Thyroid gland (tissue), 4 donors: Measurements from ENCODE around the gene PEX10. TPM values are rescaled to one million over a fixed set of nuclear protein-coding genes. Genes with fewer than 3 reads are reported as not detected.
"Not testable (repeated sequence)": the region's sequence is repeated elsewhere in the genome, so short reads cannot be mapped to it uniquely, and the experiment has no call there.

Experiments
- DNase-seq, 2 donors: peaks; one replicate each; pipeline ENCODE4 v3.0.0-alpha.2; 2019
- H3K27ac ChIP-seq, 3 donors: fragments of 200-600 bp; sonication (generic); 1 replicate in 2 of 3; 2 replicates in 1 of 3; pipeline ENCODE4 v1.5.1; 2016 to 2019; ENCODE audit warnings: mild to moderate bottlenecking in 1 of 3, moderate library complexity in 1 of 3
- H3K27me3 ChIP-seq: fragments of 200-600 bp; sonication (generic); one replicate; pipeline ENCODE4 v1.5.1; 2019
- H3K36me3 ChIP-seq, 2 donors: fragments of 200-600 bp; sonication (generic); one replicate each; pipeline ENCODE4 v1.5.1; 2016 to 2019
- H3K4me1 ChIP-seq, 2 donors: fragments of 200-600 bp; sonication (generic); one replicate each; pipeline ENCODE4 v1.5.1; 2017 to 2019
- H3K4me3 ChIP-seq, 3 donors: fragments of 200-600 bp; sonication (generic); replicated peaks in 1 of 3; 1 replicate in 2 of 3; 2 replicates in 1 of 3; pipeline ENCODE4 v1.5.1; 2016; ENCODE audit warnings: mild to moderate bottlenecking in 1 of 3
- H3K9me3 ChIP-seq: fragments of 200-600 bp; sonication (generic); one replicate; pipeline ENCODE4 v1.5.1; 2017
- POLR2A ChIP-seq, 2 donors: fragments of 450-650 bp; IDR thresholded peaks; one replicate each; pipeline ENCODE4 v1.6.1; 2017; ENCODE audit warnings: antibody characterized with exemption in 2 of 2, mild to moderate bottlenecking in 2 of 2, moderate library complexity in 1 of 2
- WGBS, 2 donors: methylation state at CpG; one replicate each; pipeline ENCODE4 v1.1.5; 2017; 5-methylcytosine and 5-hydroxymethylcytosine counted together
- intact Hi-C: fragments of 100-400 bp; cut with DNase I; formaldehyde crosslinking; loops from one replicate; pipeline ENCODE4 v1.15.1; 2023
- total RNA-seq, 4 donors: library from RNA; depleted of rRNA; stranded (reverse); fragments of >200 nt; gene quantifications; one replicate each; pipeline ENCODE4 v1.2.3, GENCODE V29; 2016
- TF ChIP-seq, protein P1 (sequence below), 6 experiments: fragments of 200-600 bp in 3 of 6; fragments of 450-650 bp in 3 of 6; sonication (generic) in 3 of 6; IDR thresholded peaks; one replicate each; pipeline ENCODE4 v1.5.1; 2016 to 2019; ENCODE audit warnings: antibody characterized with exemption in 6 of 6, mild to moderate bottlenecking in 2 of 6, inconsistent platforms in 1 of 6, moderate library complexity in 1 of 6

PEX10 gene
- total RNA-seq = 10 to 100 TPM; 25.0 to 35.2 (median 33.5) TPM

DNA sequence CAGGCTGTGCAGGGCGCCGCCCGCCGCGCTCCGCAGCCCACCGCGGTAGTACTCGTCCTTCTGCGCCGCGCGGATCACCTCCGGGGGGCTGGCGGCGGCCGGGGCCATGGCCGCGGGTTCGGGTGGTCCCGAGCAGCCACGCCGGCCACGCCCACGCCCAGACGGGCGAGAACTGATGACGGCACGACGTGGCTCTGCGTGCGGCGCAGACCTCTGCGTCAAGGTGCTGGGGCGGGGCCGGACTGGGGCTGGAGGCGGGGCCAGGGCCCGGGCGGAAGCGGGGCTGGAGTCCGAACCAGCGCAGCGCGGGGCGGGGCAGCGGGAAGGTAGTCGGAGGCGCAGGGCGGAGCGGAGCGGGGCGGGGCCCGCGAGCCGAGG, at the start of gene PEX10:
Gene PEX10 (minus strand): TSS at position 170 of the 378 bp plus-strand sequence. CDS start 62 bp downstream, at position 108.
- intact Hi-C loops = no loop called here
- peak within 1 kb of the TSS; percentile 16 to 85 (median 64) for H3K4me3 ChIP-seq
- DNase-seq = peak; percentile 98
- TF ChIP-seq POLR2A (IDR thresholded peaks at IDR 0.05) = peak in 1 of 2 donors; percentile 58
- TF ChIP-seq, protein P1, sequence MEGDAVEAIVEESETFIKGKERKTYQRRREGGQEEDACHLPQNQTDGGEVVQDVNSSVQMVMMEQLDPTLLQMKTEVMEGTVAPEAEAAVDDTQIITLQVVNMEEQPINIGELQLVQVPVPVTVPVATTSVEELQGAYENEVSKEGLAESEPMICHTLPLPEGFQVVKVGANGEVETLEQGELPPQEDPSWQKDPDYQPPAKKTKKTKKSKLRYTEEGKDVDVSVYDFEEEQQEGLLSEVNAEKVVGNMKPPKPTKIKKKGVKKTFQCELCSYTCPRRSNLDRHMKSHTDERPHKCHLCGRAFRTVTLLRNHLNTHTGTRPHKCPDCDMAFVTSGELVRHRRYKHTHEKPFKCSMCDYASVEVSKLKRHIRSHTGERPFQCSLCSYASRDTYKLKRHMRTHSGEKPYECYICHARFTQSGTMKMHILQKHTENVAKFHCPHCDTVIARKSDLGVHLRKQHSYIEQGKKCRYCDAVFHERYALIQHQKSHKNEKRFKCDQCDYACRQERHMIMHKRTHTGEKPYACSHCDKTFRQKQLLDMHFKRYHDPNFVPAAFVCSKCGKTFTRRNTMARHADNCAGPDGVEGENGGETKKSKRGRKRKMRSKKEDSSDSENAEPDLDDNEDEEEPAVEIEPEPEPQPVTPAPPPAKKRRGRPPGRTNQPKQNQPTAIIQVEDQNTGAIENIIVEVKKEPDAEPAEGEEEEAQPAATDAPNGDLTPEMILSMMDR (IDR thresholded peaks at IDR 0.05) = peak in 1 of 6 experiments; percentile 22
- peaks cover 18 to 34% of the 10 kb centered on the region in 2 donors for H3K4me1 ChIP-seq
- peaks cover under 1 to 4% of the 10 kb centered on the region in 2 donors for H3K36me3 ChIP-seq
- H3K9me3 ChIP-seq = no peaks in the 10 kb centered on the region
- 2% methylated on average over 30 of the region's 55 CpGs; no CpG with 5 or more reads in 1 of the 2 donors for WGBS, 2 donors
- H3K27ac ChIP-seq = peak within 1 kb of the TSS; percentile 33 to 67 (median 57)
- H3K27me3 ChIP-seq = no peaks in the 10 kb centered on the region

DNA sequence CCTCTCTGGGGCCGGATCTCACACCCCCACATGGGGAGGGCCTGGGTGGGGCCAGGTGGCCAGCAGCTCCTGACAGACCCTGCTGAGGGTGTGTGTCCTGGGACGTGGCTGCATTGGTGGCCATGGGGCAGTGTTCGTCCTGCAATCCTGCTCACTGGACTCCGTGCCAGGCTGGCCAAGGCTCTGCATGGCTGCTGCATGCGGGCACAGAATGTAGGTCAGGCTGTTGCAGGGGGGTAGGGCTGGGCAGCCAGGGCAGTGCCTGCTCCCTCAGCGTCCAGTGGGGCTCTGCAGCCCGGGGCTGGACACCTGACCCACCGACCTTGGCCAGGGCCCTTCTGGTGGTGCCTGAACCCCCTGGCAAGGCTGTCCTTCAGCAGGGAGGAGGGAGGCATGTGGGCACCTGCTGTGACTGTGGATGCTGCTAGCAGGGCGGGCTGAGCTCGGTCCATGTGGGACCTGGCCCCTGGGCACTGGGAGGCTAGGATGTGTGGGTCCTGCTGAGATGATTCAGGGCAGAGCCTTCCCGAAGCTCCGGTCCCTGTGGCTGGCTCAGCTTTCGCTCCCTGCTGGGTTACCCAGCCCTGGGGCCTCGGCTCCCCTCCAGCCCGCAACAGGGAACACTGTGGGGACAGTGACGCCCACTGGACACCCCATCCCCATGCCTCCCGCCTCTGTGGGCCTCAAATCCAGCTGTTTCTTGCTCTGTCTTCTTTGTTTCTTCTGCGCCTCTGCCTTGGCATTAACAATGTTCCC, 48.8 kb upstream of the PEX10 start:
- H3K36me3 ChIP-seq = no peaks in the 10 kb centered on the region
- no peak for DNase-seq
- TF ChIP-seq POLR2A (IDR thresholded peaks at IDR 0.05) = no peak
- TF ChIP-seq, protein P1 (IDR thresholded peaks at IDR 0.05) = no peak
- H3K27me3 ChIP-seq = no peaks in the 10 kb centered on the region
- intact Hi-C loops = no loop called here
- H3K4me1 ChIP-seq = peaks cover 6 to 10% of the 10 kb centered on the region in 2 donors
- H3K9me3 ChIP-seq = no peaks in the 10 kb centered on the region
- no peak overlapping the region for H3K4me3 ChIP-seq
- no peak overlapping the region for H3K27ac ChIP-seq
- WGBS, 2 donors = 77 to 80% methylated on average over 7 to 11 of the region's 18 CpGs

DNA sequence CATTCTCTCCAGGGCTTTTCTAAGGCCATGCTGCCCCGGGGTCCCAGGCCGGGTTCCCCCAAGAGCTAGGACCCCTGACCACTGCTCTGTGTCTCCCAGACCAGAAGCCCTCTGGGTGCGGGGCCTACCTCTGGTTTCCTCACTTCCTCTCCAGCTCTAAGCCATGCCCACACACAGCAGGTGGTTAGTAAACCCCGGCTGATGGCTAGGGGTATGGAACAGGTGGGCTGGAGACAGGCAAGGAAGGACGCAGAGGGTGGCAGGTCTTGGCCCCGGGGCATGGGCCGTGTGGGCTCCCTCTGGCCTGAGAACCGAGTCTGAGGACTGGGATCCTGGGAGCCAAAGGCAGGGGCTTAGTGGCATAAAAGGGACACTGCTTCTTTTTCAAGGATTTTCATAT, 47.8 kb upstream of the PEX10 start:
- no peaks in the 10 kb centered on the region for H3K9me3 ChIP-seq
- H3K4me3 ChIP-seq = no peak overlapping the region
- H3K27ac ChIP-seq = no peak overlapping the region
- no peaks in the 10 kb centered on the region for H3K36me3 ChIP-seq
- 71 to 72% methylated on average over 6 to 8 of the region's 8 CpGs for WGBS, 2 donors
- no peaks in the 10 kb centered on the region for H3K27me3 ChIP-seq
- DNase-seq = no peak
- TF ChIP-seq, protein P1 (IDR thresholded peaks at IDR 0.05) = no peak
- TF ChIP-seq POLR2A (IDR thresholded peaks at IDR 0.05) = no peak
- H3K4me1 ChIP-seq = peaks cover 6 to 10% of the 10 kb centered on the region in 2 donors
- intact Hi-C loops = no loop called here

DNA sequence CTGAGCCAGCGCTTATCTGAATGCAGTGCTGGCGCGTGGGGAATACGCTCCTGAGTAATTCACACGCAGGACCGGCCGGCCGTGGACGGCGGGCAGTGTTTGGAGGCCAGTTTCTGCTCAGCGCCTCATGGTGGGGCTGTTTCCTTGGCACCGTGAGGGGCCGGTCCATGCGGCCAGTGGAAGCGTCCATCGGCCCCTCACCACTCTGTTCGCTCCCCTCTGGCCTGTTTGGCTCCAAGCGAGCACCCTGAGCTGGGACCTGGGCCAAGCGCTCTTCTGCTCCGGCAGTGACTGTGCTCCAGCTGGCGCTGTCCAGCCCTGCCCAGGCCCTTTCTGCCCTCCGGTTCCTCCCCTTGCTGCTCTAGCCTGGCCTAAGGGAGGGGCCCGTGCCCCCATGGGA, 47.4 kb upstream of the PEX10 start:
- TF ChIP-seq POLR2A (IDR thresholded peaks at IDR 0.05) = no peak
- TF ChIP-seq, protein P1 (IDR thresholded peaks at IDR 0.05) = peak in 4 of 6 experiments; percentile 39 to 59 (median 41)
- Histone ChIP-seq H3K9me3 (no peaks in the 10 kb centered on the region), H3K27me3 (no peaks in the 10 kb centered on the region), H3K36me3 (no peaks in the 10 kb centered on the region), H3K4me1 (peaks cover 6 to 10% of the 10 kb centered on the region in 2 donors), H3K27ac (no peak overlapping the region), H3K4me3 (no peak overlapping the region)
- intact Hi-C loops = no loop called here
- 26 to 34% methylated on average over 20 of the region's 23 CpGs for WGBS, 2 donors
- peak; percentile 84 to 90 for DNase-seq

DNA sequence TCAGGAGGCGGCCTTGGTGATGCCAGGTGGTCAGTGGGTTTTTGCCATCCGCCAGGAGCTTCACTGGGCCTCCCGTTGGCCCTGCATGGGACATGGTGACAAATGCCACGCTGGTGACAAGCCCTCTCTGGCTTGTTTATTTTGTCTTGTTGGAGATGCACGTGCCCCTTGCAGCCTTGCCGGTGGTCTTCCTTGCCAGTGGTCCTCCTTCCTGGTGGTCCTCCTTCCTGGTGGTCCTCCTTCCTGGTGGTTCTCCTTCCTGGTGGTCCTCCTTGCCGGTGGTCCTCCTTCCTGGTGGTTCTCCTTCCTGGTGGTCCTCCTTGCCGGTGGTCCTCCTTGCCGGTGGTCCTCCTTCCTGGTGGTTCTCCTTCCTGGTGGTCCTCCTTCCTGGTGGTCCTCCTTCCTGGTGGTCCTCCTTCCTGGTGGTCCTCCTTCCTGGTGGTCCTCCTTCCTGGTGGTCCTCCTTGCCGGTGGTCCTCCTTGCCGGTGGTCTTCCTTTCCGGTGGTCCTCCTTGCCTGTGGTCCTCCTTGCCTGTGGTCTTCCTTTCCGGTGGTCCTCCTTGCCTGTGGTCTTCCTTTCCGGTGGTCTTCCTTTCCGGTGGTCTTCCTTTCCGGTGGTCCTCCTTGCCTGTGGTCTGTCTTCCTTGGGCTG, 46.9 kb upstream of the PEX10 start:
- H3K36me3 ChIP-seq, H3K9me3 ChIP-seq, H3K4me3 ChIP-seq, H3K27ac ChIP-seq, intact Hi-C loops, DNase-seq, H3K27me3 ChIP-seq: not testable (repeated sequence)
- WGBS, 2 donors = 76 to 80% methylated on average over 8 to 12 of the region's 16 CpGs
- peaks cover 6 to 10% of the 10 kb centered on the region in 2 donors for H3K4me1 ChIP-seq
